GM21423 (cell line): ENCODE measurements around the gene SPIN4.
A peak's percentile ranks its signal among the peaks of the same experiment; 100 is the strongest.
"Not testable (repeated sequence)": the region's sequence is repeated elsewhere in the genome, so short reads cannot be mapped to it uniquely, and the experiment has no call there.

Source experiments
- ATAC-seq: cut with Tn5 transposase; IDR thresholded peaks from one replicate; pipeline ENCODE4 v1.9.1; 2021; ENCODE audit warnings: mild to moderate bottlenecking, moderate library complexity; ENCODE audit not compliant: unreplicated experiment

Gene SPIN4

GRCh38 chrX:63350941-63351616, at the start of gene SPIN4:
SPIN4 (minus strand) TSS chrX:63351332; CDS start chrX:63350819, 513 bp downstream.
- peak; percentile 94 for ATAC-seq

GRCh38 chrX:63400340-63400739, 49.2 kb upstream of the SPIN4 start:
- no peak for ATAC-seq

- ATAC-seq: no peak
These were observed 43.7 kb upstream of the SPIN4 start for GRCh38 chrX:63394872-63395271.

- not testable (repeated sequence) for ATAC-seq
These were observed 42.0 kb upstream of the SPIN4 start for GRCh38 chrX:63393094-63393493.

GRCh38 chrX:63387411-63387810, 36.3 kb upstream of the SPIN4 start:
- no peak for ATAC-seq

GRCh38 chrX:63384263-63384662, 33.1 kb upstream of the SPIN4 start:
- not testable (repeated sequence) for ATAC-seq

- ATAC-seq: not testable (repeated sequence)
These were observed 21.9 kb upstream of the SPIN4 start for GRCh38 chrX:63373012-63373411.

GRCh38 chrX:63367699-63368098, 16.6 kb upstream of the SPIN4 start:
- not testable (repeated sequence) for ATAC-seq

GRCh38 chrX:63363788-63364187, 12.7 kb upstream of the SPIN4 start:
- no peak for ATAC-seq

GRCh38 chrX:63361494-63361893, 10.4 kb upstream of the SPIN4 start:
- ATAC-seq: no peak

GRCh38 chrX:63354484-63354883, 3.4 kb upstream of the SPIN4 start:
- ATAC-seq: no peak

GRCh38 chrX:63350465-63350877, 661 bp downstream of the SPIN4 start:
- peak; percentile 38 for ATAC-seq

GRCh38 chrX:63349307-63349706, 1.8 kb downstream of the SPIN4 start:
- ATAC-seq: no peak

- no peak for ATAC-seq
These were observed 20.5 kb downstream of the SPIN4 start for GRCh38 chrX:63330681-63331080.

GRCh38 chrX:63327788-63328187, 23.3 kb downstream of the SPIN4 start:
- ATAC-seq: no peak

GRCh38 chrX:63299596-63299995, 51.5 kb downstream of the SPIN4 start:
- ATAC-seq: no peak
